Aorta (tissue), 5 donors: ENCODE measurements around the gene FGF8. TPM values are rescaled to one million over a fixed set of nuclear protein-coding genes. Genes with fewer than 3 reads are reported as not detected.

Source experiments
- ATAC-seq: fragments of 200-7000 bp; cut with Tn5 transposase; one replicate; pipeline ENCODE4 v1.9.1; 2022; ENCODE audit warnings: moderate library complexity; ENCODE audit not compliant: low FRiP score
- DNase-seq, 2 donors: peaks; one replicate each; pipeline ENCODE4 v3.0.0-alpha.2; 2020
- H3K27ac ChIP-seq, 2 donors: one replicate each; pipeline ENCODE4 v1.5.1; 2013; ENCODE audit warnings: low read length in 2 of 2, mild to moderate bottlenecking in 2 of 2, moderate library complexity in 2 of 2, control low read depth in 1 of 2, inconsistent platforms in 1 of 2, low read depth in 1 of 2
- H3K27me3 ChIP-seq, 2 donors: one replicate each; pipeline ENCODE4 v1.6.1; 2013; ENCODE audit warnings: control low read depth in 1 of 2, low read length in 1 of 2, mild to moderate bottlenecking in 1 of 2, moderate library complexity in 1 of 2; ENCODE audit not compliant: insufficient read depth in 2 of 2, control insufficient read depth in 1 of 2
- H3K36me3 ChIP-seq, 2 donors: one replicate each; pipeline ENCODE4 v1.6.1; 2013; ENCODE audit warnings: control low read depth in 1 of 2, low read length in 1 of 2, mild to moderate bottlenecking in 1 of 2; ENCODE audit not compliant: insufficient read depth in 2 of 2, control insufficient read depth in 1 of 2
- H3K4me1 ChIP-seq, 2 donors: one replicate each; pipeline ENCODE4 v1.6.1; 2013; ENCODE audit warnings: low read length in 2 of 2, control low read depth in 1 of 2, mild to moderate bottlenecking in 1 of 2, moderate library complexity in 1 of 2; ENCODE audit not compliant: insufficient read depth in 2 of 2, control insufficient read depth in 1 of 2
- H3K4me3 ChIP-seq, 2 donors: one replicate each; pipeline ENCODE4 v1.5.1; 2013; ENCODE audit warnings: low read length in 2 of 2, control low read depth in 1 of 2, mild to moderate bottlenecking in 1 of 2
- H3K9me3 ChIP-seq: one replicate; pipeline ENCODE4 v1.6.1; 2013; ENCODE audit warnings: mild to moderate bottlenecking, low read length; ENCODE audit not compliant: control insufficient read depth
- WGBS, 2 donors: extraction: QIAGEN DNeasy Blood & Tissue Kit; methylation state at CpG; one replicate each; pipeline ENCODE4 v1.1.7; 2013; 5-methylcytosine and 5-hydroxymethylcytosine counted together
- intact Hi-C, 2 donors: fragments of 100-400 bp; cut with DNase I; formaldehyde crosslinking; loops; one replicate each; pipeline versions ENCODE4 v1.14.2 to v1.15.0; 2022
- polyA plus RNA-seq, 2 donors: library from polyadenylated mRNA; stranded (reverse); fragments of 200-250 nt; gene quantifications; one replicate each; pipeline ENCODE4 v1.2.3, GENCODE V29; 2013
- total RNA-seq, 2 donors: library from RNA; stranded (reverse); fragmentation: NEBNext Ultra II Directional; extraction: Animal tissue kit (Norgen Biotek cat#: 25700); gene quantifications; one replicate each; pipeline ENCODE4 v1.2.1, GENCODE V29; 2021
- donor health status: healthy with polysubstance abuse.
- donor health status: Bipolar disorder and iron deficiency.
- donor health status: DM: no; HTN: no; CAD: no.
- donor health status: DM: no; HTN: no; CAD: no.
- donor health status: DM: yes; HTN: yes; CAD: no.

FGF8 gene
- total and polyA plus RNA-seq, 4 donors = not detected

- Histone ChIP-seq H3K27me3 (no peaks in the 10 kb centered on the region), H3K27ac (no peak overlapping the region), H3K4me3 (no peak overlapping the region), H3K36me3 (no peaks in the 10 kb centered on the region), H3K9me3 (no peaks in the 10 kb centered on the region), H3K4me1 (no peaks in the 10 kb centered on the region)
- DNase-seq (no peak), ATAC-seq (no peak)
- intact Hi-C loops = no loop called here
- 82 to 83% methylated on average over 2 of the region's 2 CpGs for WGBS, 2 donors
Observed at GRCh38 chr10:101758858-101759257, 17.1 kb downstream of the FGF8 start.

GRCh38 chr10:101752241-101752640 lies 23.7 kb downstream of the FGF8 start:
- intact Hi-C loops = no loop called here
- H3K27me3 ChIP-seq = no peaks in the 10 kb centered on the region
- no peak overlapping the region for H3K4me3 ChIP-seq
- ATAC-seq = no peak
- no peaks in the 10 kb centered on the region for H3K4me1 ChIP-seq
- no peak for DNase-seq
- 77 to 81% methylated on average over 3 of the region's 3 CpGs for WGBS, 2 donors
- no peaks in the 10 kb centered on the region for H3K9me3 ChIP-seq
- H3K36me3 ChIP-seq = no peaks in the 10 kb centered on the region
- H3K27ac ChIP-seq = no peak overlapping the region

- intact Hi-C loops = no loop called here
- ATAC-seq (no peak), DNase-seq (no peak)
- Histone ChIP-seq H3K4me1 (no peaks in the 10 kb centered on the region), H3K4me3 (no peak overlapping the region), H3K27me3 (no peaks in the 10 kb centered on the region), H3K36me3 (no peaks in the 10 kb centered on the region), H3K9me3 (no peaks in the 10 kb centered on the region), H3K27ac (no peak overlapping the region)
- 66 to 72% methylated on average over 19 of the region's 19 CpGs for WGBS, 2 donors
Observed at GRCh38 chr10:101749047-101750016, 26.6 kb downstream of the FGF8 start.

DNA sequence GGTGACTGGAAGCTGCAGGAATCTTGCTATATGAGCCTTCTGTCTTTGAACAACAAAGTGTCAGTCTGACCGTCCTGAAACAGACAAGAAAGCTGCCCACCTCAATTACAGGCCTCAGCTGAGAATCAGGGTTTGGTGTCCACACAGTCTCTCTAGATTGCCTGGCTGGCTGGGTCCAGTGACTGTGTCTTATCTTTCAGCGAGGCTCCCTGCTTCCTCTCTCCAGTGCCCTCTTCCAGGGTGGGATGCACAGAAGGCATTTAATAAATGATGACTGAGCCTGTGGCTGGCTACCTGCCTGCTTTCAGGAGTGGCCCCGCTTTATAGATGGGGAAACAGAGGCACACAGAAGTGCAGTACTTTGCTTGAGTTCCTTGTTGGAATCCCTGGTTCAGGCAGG lies 27.4 kb downstream of the FGF8 start:
- DNase-seq (no peak), ATAC-seq (no peak)
- intact Hi-C loops = no loop called here
- Histone ChIP-seq H3K4me3 (no peak overlapping the region), H3K36me3 (no peaks in the 10 kb centered on the region), H3K27me3 (no peaks in the 10 kb centered on the region), H3K27ac (no peak overlapping the region), H3K9me3 (no peaks in the 10 kb centered on the region), H3K4me1 (no peaks in the 10 kb centered on the region)
- 75 to 76% methylated on average over 3 of the region's 3 CpGs for WGBS, 2 donors

GRCh38 chr10:101745074-101745696 lies 30.7 kb downstream of the FGF8 start:
- Histone ChIP-seq H3K27ac (no peak overlapping the region), H3K27me3 (no peaks in the 10 kb centered on the region), H3K9me3 (no peaks in the 10 kb centered on the region), H3K36me3 (no peaks in the 10 kb centered on the region), H3K4me1 (no peaks in the 10 kb centered on the region), H3K4me3 (no peak overlapping the region)
- intact Hi-C loops = no loop called here
- DNase-seq = no peak
- WGBS, 2 donors = 62% methylated on average over 9 of the region's 9 CpGs
- no peak for ATAC-seq

- no peaks in the 10 kb centered on the region for H3K4me1 ChIP-seq
- no peak overlapping the region for H3K27ac ChIP-seq
- H3K27me3 ChIP-seq = no peaks in the 10 kb centered on the region
- DNase-seq (no peak), ATAC-seq (no peak)
- 79 to 82% methylated on average over 3 of the region's 3 CpGs for WGBS, 2 donors
- H3K4me3 ChIP-seq = no peak overlapping the region
- H3K36me3 ChIP-seq = no peaks in the 10 kb centered on the region
- no peaks in the 10 kb centered on the region for H3K9me3 ChIP-seq
- intact Hi-C loops = no loop called here
Observed at GRCh38 chr10:101744267-101744666, 31.6 kb downstream of the FGF8 start.

GRCh38 chr10:101741938-101742337 lies 34.0 kb downstream of the FGF8 start:
- DNase-seq (no peak), ATAC-seq (no peak)
- no peak overlapping the region for H3K27ac ChIP-seq
- no peak overlapping the region for H3K4me3 ChIP-seq
- intact Hi-C loops = no loop called here
- 47 to 49% methylated on average over 2 of the region's 2 CpGs for WGBS, 2 donors
- no peaks in the 10 kb centered on the region for H3K9me3 ChIP-seq
- H3K27me3 ChIP-seq = no peaks in the 10 kb centered on the region
- H3K36me3 ChIP-seq = no peaks in the 10 kb centered on the region
- no peaks in the 10 kb centered on the region for H3K4me1 ChIP-seq

- 59 to 61% methylated on average over 3 of the region's 3 CpGs for WGBS, 2 donors
- H3K27me3 ChIP-seq = no peaks in the 10 kb centered on the region
- no peaks in the 10 kb centered on the region for H3K36me3 ChIP-seq
Observed at GRCh38 chr10:101736666-101737065, 39.2 kb downstream of the FGF8 start.

DNA sequence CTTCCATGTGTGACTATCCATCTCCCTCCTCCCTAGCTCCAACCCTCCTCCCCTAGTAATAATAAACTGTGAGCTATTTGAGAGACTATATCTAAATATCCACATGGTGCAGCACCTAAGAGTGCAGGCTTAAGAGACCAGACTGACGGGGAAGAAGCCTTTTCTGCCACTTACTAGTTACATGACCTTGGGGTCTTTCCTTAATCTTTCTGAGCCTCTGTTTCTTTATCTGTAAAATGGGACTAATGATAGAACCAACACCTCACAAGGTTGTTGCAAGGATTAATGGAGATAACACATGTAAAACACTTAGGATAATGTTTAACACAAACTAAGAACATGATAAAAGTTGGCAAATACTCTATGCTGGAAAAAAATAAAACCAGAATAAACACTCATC lies 43.8 kb downstream of the FGF8 start:
- Histone ChIP-seq H3K4me3 (no peak overlapping the region), H3K27me3 (no peaks in the 10 kb centered on the region), H3K9me3 (no peaks in the 10 kb centered on the region), H3K36me3 (no peaks in the 10 kb centered on the region), H3K27ac (no peak overlapping the region), H3K4me1 (no peaks in the 10 kb centered on the region)
- DNase-seq = no peak
- ATAC-seq = no peak
- WGBS, 2 donors = 41 to 43% methylated on average over 1 of the region's 1 CpG
- intact Hi-C loops = no loop called here

More at GRCh38 chr10:101736666-101737065, 39.2 kb downstream of the FGF8 start:
- Histone ChIP-seq H3K4me1 (no peaks in the 10 kb centered on the region), H3K4me3 (no peak overlapping the region), H3K9me3 (no peaks in the 10 kb centered on the region), H3K27ac (no peak overlapping the region)
- intact Hi-C loops = no loop called here
- ATAC-seq = no peak
- no peak for DNase-seq
